HG02642 (cell line): ENCODE measurements around the gene SLC35D3.
"Not testable (repeated sequence)": the region's sequence is repeated elsewhere in the genome, so short reads cannot be mapped to it uniquely, and the experiment has no call there.

Source experiments
- ATAC-seq: cut with Tn5 transposase; IDR thresholded peaks from one replicate; pipeline ENCODE4 v1.9.1; 2021; ENCODE audit warnings: mild to moderate bottlenecking; ENCODE audit not compliant: unreplicated experiment, poor library complexity

SLC35D3 gene

GRCh38 chr6:136962661-136963060, 40.6 kb downstream of the SLC35D3 start:
- ATAC-seq, result no peak

DNA sequence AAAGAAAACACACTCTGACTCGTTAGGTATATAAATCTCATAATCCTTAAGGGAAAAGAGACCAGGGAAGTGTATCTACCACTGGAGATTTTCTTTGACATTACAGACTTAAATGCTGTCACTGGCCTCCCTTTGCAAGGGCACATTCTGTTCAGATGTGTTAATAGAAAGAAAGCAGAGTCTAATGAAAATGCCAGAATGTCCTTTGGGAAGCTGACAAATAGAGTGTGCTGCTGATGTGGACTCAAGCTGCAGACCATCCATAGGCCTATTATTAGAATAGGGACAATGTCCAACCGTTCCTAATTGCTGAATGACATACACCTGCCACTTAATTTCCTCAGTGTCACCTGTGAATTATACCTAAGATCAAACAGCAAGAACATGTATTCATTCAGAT, 41.2 kb downstream of the SLC35D3 start:
- ATAC-seq, result no peak

DNA sequence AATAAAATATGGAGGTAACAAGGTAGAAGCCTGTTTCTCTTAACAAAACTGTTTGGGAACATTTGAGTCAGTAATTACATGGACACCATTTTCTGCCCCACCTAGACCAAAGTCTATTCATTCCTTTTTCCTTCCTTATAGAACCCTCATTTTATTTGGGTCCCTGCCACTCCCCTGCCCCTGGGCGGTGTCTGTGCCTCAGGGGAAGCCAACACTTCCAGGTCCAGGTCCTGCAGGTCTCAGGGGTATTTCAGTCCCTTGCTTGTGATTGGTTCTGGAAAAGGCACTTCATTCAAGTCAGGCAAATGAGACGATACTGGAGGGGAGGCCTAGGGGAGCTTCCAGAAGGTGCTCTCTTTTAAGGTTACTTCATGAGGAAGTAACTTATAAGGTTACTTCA, 42.3 kb downstream of the SLC35D3 start:
- ATAC-seq, result no peak

DNA sequence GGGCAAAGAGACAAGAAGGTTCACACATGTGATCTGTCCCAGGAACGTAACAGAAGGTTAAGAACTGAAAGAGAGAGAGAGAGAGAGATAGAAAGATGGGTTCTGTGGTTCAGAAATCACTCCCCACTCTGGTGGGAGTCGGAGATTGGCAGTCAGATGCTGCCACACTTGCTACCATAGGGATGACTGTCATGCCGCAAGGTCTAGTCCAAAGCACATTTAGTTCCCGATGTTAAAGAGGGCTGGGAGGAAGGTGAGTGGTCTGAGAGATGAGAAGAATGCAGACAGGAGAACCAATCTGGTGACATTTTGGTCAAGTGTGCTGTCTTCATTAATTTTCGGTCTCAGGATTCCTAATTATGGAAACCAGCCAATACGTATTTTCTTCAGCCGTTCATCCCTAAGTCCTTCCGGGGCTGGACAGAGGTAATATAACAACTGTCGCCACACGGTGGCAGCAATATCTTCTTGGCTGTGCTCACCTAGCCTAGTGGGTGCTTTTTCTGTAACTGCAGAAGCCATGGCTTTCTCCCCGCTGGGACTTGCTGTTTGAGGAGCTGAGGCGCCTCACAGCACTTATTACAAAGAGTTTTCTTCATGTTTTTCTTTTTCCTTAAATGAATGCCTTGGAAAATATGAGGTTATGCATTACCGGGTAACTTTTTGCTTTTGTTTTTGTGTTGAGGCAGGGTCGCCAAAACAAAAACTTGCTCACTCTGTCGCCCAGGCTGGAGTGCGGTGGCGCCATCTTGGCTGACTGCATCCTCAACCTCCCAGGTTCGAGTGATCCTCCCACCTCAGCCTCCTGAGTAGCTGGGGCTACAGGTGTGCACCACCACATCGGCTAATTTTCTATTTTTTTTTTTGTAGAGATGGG, 46.0 kb downstream of the SLC35D3 start:
- ATAC-seq, result peak; percentile 94

DNA sequence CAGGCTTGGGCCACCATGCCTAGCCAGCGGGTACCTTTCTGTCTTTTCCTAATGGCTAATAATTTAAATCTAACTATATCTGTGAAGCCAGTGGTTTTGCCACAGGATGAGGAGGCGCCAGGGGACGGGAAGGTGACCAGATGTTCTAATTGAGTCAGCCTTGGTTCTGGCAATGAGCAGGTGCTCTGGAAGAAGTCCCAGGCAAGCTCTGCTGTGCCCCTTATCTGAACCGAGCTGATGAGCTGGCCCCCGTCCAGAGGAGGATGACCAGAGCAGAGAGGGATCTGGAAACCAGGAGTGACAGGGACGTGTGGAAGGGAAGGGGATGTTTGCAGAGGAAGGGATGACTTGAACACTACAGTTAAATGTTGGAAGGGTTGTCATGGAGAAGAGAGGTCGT, 46.7 kb downstream of the SLC35D3 start:
- no peak for ATAC-seq

GRCh38 chr6:136969433-136969832, 47.3 kb downstream of the SLC35D3 start:
- no peak for ATAC-seq

DNA sequence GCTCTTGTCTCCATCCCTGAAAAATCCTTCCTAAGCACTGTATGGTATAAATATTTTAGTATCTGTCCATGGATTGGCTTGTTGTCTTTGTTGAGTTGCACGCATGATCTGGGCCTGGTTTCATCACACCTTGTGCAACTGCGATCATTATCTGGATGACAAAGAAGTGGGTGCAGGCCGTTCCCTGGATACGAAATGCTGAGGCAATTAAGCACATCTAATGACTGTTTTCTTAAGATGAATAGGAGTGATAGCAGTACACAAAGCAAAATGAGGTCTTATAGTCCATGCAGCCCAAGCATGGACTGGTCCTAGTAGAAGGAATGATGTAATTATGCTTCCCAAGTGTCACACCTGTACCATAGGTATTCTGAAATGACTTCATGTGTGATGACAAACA, 47.8 kb downstream of the SLC35D3 start:
- ATAC-seq, result no peak

- no peak for ATAC-seq
Measured at GRCh38 chr6:136971609-136972008, 49.5 kb downstream of the SLC35D3 start.

GRCh38 chr6:136973781-136974180, 51.7 kb downstream of the SLC35D3 start:
- ATAC-seq, result not testable (repeated sequence)
